ENCODE results near the gene ZBTB16.
"Not testable (repeated sequence)": the region's sequence is repeated elsewhere in the genome, so short reads cannot be mapped to it uniquely, and the experiment has no call there.

The ZBTB16 gene

DNA sequence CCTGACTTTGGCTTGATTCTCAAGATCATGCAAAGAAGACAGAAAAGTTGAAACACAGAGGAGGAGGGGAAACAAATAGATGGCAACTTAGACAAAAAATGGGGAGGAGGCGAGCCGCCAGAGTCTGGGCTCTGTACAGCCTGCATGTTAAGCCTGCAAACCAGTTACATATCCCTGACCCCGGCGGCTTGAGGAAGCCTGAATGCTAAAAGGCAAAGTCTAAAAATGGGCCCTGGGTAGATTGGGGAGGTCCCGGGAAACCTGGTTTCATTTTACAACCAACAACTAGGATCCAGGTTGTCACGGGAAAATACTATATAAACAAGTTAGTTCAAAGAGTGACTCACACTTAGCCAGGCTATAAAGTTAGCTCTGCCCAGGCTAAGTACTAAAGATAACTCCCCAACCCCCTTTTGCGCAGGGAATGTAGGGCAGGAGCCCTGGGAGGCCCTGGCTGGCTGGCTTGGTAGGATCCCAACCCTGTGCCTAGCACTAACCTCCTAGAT lies 18.8 kb upstream of the ZBTB16 start:
- no peak for DNase-seq (ENCODE audit: low read depth in 2 of 2, low spot score in 1 of 2)

DNA sequence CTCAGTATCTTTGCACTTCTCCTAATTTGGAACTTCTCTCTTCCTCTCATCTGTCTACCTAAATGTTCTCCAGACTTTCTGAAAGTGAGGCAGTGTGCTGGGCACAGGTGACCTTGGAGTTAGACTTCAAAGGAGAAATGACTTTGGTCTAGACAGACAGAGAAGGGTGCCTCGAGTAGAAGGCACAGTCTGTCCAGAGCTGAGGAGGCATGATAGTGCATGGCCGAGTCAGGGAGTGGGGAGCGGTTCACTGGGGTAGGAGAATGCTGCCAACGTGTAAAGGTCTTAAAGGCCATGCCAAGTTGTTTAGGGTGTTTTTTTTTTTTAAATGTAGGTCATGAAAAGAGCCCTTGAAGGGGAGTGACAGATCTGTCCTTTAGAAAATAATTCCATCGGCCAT lies 17.3 kb upstream of the ZBTB16 start:
- DNase-seq (ENCODE audit: low read depth in 2 of 2, low spot score in 1 of 2) = no peak

DNA sequence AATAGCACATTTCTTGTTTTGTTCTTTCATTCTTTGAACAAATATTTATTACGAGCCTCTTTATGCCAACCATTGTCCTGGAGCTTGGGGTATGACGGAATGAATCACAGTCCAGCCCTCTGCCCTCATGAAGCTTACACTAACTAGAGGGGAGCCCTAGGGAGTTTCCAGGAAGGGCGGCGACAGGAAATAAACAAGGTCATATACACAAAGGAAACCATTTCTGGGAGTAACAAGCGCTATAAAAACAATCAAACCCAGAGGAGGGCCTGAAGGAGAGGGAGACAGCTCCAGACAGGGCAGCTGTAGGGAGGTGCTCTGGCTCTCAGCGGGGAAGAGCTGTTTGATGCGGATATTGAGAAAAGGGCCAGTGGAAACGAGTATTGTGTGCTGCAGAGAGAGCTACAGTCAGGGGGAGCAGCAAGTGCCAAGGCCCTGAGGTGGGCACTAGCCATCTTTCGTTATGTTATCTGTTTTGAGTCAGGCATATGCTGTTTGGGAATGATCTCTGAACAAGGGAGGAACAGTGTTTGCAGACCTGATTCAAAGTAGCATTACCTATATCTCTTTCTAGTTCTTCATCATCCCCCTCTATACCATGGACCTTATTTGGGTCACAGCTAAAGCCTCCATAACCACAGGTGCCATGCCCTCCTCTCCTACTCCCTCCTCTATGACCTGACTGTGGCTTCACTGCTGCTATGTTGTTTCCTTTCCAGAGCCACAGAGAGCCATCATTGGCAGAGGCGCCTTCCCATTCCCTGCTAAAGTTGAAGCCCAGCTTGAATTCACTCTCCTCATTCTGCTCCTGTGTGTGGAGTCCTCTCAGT lies 15.3 kb upstream of the ZBTB16 start:
- DNase-seq (ENCODE audit: low read depth in 2 of 2, low spot score in 1 of 2) = no peak

DNA sequence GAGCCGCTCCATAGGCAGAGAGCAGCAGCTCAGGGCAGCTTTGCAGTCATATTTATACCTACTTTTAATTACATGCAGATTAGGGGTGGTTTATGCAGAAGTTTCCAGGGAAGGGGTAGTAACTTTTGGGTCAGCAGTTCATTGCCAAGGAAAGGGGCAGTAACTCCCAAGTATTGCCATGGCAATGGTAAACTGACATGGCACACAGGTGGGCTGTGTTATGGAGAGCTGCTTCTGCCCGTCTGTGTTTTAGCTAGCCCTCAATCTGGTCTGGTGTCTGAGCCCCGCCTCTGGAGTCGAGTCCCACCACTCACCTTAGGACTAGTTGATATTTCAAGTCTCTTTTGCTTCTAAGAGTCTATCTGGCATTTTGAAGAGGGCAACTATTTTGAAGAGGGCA lies 12.2 kb upstream of the ZBTB16 start:
- DNase-seq (ENCODE audit: low read depth in 2 of 2, low spot score in 1 of 2) = no peak

DNA sequence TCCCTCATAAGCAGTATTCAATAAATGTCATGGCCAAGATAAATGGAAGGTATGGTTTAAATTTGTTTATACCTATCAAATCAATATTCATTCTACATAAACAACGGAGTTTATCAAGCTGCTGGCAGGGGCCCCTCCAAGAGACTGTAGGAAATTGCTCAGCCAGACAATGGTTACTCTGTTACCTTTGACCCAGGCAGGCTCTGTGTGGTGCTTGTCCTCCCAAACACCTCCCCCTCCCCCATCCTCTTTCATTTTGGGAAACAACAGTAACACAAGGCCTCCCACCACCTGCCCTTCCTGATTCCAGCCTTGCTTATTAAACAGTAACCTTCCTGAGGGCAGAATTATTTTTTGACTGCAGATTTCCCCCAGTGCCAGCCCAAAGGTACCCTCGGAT lies 10.5 kb upstream of the ZBTB16 start:
- no peak for DNase-seq (ENCODE audit: low read depth in 2 of 2, low spot score in 1 of 2)

DNA sequence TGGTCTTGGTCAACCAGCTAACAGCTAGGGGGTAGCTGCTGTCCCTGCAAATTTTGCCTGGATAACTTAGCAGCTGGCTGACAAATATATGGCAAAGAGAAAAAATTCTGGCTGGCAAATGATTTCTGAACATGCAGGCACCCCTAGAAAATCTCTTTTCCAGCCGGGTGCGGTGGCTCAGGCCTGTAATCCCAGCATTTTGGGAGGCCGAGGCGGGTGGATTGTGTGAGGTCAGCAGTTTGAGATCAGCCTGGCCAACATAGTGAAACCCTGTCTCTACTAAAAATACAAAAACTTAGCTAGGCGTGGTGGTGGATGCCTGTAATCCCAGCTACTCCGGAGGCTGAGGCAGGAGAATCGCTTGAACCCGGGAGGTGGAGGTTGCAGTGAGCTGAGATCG lies 9.7 kb upstream of the ZBTB16 start:
- DNase-seq (ENCODE audit: low read depth in 2 of 2, low spot score in 1 of 2) = not testable (repeated sequence)

DNA sequence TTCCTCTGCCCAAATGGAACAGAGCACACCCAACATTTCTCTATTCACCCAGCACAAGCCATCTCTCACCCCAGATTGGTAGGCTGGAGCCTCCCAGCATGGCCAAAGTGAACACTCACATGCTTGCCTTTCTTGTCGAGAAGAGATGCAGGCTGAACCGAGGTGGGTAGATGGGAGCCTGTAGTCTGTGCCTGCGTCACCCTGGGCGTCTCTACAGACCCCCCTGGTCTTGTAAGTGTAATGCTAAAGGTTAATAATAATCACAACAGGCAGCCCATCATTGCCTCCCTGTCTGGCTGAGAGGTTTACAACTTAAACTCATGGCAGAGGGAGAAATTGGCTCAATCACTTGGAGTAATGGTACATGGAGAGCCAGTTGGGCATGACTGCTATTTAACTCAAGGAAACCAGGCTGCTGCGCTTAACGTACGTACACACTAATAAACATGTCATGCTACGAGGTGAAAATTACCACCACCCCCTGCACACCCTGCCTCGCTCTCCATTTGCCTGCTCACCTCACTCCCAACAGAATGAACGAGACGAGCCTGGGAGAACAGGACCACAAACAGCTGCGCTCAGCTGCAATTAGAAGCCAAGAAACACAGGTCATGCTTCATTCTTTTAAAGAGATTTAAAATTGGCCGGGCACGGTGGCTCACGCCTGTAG lies 9.1 kb upstream of the ZBTB16 start:
- DNase-seq (ENCODE audit: low read depth in 2 of 2, low spot score in 1 of 2) = no peak

DNA sequence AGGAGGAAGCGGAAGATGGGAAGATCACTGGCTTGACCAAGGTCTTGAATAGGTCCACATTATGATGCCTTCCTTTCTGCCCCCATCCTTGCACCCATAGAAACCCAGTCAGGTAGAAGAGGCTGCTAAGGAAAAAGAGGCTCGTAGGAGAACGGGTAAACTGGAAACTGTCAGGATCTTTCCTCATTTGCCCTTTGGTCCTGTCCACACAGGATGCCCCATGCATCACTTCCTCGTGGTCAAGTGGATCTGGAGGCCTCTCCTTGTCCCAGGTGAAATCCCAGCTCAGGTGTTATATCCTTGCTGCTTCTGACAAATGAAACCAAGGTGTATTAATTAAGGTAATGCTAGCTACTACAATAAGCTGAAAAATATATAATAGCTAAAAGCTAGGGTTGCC lies 8.0 kb upstream of the ZBTB16 start:
- no peak for DNase-seq (ENCODE audit: low read depth in 2 of 2, low spot score in 1 of 2)

DNA sequence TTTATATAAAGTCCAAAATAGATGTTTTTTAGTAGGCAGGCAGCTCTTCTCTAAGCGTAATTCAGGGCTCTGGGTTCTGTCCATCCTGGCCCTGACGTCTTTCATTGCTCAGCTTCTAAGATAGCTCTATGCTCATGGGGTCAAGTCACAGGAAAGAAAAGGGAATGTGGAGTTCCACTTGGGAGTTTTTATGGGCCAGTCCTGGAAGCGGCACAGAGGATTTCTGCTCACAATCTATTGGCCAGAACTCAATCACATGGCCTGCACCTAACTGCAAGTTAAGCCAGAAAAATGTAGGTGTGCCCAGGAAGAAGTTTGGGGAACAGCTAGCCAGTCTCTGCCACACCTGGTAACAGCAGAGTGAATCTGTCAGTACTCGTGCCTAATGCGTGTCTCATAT lies 7.4 kb upstream of the ZBTB16 start:
- DNase-seq (ENCODE audit: low read depth in 2 of 2, low spot score in 1 of 2) = no peak

DNA sequence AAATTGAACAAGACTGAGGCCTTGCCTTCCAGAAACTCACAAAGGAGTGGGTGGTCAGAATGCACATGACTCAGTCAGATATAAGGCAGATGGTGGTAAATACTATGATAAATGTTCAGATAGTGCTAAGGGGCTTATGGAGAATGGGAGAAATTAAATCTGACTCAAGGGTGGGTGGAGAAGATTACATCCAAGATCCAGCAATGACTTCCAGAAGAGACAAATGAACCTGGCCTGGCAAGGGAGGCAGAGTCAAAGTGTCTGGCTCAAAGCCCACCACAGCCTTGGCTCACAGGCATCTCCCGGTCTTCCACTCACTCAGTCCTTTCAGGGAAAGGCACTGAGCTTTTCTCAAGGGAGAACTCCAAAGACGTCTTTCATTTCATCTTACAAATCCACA lies 6.1 kb upstream of the ZBTB16 start:
- no peak for DNase-seq (ENCODE audit: low read depth in 2 of 2, low spot score in 1 of 2)

DNA sequence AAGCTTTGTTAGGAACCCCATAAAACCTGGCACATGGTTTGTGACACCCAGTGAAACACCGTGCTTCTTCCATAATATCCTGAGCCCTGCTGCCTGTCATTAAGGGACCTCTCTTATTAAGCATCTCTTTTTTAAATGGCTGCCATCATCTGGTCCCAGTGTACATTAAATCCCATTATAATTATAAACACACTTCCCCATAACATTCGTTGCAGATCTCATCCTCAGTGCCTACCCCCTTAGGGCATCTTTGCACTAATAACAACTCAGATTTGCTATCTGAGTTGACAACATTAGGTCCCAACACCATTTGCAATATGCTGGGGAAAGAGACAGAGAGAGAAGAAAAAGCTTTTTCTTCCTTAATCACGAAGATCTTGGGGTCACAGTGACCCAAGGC lies 4.7 kb upstream of the ZBTB16 start:
- no peak for DNase-seq (ENCODE audit: low read depth in 2 of 2, low spot score in 1 of 2)

DNA sequence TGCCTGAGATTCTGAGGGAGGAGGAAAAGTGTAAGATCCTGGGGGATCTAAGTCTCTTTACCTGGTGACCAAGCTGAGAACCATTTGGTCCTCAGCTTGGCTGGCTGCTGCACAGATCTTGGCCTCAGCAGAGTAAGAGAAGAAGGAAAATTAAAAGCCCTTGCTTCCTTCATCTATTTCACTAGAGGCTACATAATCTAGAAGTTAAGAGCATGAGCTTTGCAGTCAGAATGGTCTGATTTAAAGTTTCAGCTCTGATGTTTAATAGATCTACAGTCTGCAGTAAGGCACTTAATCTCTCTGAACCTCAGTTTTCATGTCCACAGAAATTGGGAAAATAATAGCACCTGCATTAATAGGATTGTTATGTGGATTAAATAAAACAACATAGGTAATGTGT lies 3.1 kb upstream of the ZBTB16 start:
- DNase-seq (ENCODE audit: low read depth in 2 of 2, low spot score in 1 of 2) = no peak

DNA sequence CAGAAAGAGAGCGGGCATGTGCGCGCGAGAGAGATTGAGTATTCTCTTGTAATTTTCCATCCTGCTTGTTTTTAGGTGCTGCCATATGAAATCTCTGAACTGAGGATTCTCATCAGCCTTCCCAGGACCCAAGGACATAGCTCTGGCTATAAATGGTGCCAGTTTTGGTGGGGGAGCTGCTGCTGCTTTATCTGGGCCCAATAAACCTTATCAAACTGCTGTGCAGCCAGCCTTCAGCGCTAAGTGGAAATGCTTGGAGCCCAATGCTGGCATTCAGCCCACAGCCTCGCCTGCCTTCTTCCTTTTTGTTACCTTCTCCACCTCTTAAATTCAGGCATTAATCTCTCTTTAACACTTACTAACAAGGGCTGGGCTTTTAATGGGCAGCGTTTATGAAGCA lies 2.4 kb upstream of the ZBTB16 start:
- DNase-seq (ENCODE audit: low read depth in 2 of 2, low spot score in 1 of 2) = no peak

DNA sequence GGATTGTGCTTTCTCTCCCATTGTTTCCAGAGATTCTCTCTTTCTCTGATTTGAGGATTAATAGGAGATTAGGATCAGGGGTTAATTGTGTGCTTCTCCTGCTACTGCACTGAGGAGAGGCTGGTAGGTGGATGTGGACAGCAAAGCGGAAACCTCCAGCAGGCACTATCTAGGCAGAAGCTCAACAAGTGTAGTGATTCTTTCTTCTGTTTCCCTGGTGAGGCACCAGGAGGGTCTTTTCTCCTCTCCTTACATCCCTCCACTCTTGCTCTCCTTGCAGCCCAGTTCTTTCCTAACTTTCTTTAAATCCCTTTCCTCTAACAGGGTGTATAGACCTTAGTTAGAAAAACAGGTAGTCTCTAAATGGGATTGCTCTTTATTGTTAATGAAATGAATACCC lies 1.9 kb upstream of the ZBTB16 start:
- no peak for DNase-seq (ENCODE audit: low read depth in 2 of 2, low spot score in 1 of 2)

DNA sequence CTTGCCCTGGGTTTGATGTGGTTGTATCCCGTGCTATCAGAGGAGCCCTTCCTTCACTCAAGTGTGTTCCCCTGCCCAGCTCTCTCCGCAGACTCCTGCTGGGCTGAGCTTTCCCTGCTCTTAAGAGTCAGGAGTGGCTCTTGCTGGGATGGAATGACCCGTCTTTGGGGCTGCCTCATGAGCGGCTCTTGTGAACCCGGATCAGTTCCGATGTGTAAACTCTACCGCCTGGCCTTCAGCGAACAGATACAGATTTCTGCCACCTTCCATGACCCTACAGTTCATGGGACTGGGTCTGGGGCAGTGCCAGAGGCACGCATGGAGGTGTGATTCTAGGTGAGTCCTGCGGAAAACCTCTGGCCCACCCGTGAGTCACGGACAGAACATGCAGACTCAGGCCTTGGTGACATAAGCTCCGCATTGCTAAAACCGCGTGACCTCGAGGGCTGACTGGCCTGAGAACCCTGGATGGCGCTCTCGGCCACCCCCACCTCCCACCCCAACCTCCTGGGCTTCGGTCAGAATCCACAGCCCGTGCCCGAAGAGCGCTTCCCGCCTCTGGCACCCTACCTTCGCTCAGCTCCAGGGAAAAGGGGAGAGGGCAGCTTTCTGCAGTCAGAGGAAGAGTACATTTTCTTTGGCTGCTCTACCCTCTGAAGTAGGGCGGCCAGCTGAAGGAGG lies 1.3 kb upstream of the ZBTB16 start:
- no peak for DNase-seq (ENCODE audit: low read depth in 2 of 2, low spot score in 1 of 2)

DNA sequence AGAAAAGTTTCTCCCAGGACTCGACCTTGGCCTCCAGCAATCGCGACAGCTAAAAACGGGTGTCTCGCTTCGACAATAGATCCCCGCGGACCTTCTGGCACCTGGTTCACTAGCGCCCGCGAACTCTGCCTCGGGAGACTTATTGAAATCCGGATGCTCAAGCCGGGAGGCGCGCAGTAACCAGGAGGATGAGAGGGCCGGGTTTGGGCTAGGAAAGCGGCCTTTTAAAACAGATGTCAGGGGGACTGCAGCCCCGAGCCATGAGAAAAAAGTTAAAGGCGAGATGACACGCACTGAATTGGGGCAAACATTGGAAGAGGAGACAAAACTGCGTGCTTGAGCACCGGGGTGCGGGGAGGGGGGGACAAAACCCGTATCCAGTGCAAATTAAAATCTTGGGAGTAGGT lies 637 bp upstream of the ZBTB16 start:
- no peak for DNase-seq (ENCODE audit: low read depth in 2 of 2, low spot score in 1 of 2)

DNA sequence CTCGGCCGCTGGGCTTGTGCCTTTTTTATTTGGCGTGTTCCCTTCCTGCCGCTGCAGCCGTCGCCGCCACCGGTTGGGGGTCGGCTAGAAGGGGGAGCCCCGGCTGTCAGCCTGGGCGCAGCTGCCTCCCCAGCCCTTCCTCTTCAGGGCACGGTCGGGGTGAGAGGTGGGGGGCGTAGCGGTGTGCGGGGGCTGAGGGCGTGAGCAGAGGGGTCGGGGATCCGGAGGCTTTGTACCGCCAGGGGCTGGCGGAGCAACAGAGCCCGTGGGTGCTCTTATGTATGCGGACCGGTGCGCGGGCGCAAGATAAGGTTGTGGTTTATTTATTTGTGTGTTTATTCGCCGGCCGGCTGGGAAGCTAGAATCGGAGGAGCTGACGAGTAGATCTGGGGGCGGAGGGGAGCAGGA lies 477 bp downstream of the ZBTB16 start:
- no peak for DNase-seq (ENCODE audit: low read depth in 2 of 2, low spot score in 1 of 2)

DNA sequence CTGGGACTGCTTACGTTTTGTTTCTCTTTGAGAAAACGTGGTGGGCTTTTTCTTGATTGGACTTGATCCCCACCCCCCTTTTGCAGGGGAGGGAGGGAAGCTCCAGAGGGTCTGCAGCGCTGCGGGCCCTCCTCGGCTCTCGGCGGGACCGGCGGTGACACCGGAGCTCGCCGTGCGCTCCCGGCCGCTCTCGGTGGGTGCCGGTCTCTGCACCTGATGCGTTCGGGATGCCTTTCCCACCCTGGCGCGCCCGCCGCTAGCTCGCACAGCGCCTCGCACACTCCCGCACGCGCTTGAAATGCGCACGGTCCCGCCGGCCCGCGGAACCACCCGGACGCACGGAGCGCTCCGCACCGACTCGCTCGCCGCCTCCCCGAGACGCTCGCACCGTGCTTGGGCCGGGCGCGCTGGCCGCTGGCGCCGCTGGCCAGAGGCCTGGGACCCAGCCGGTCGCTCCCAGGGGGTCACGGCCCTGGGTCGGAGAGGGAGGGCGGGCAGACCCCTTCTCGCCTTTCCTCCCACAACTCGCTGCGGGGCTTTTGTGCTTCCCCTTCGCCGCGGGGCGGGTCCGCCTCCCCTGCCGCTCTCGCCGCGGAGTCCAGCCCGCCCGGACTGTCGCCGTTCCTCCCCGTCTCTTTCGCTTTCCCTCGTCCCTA lies 1.0 kb downstream of the ZBTB16 start:
- no peak for DNase-seq (ENCODE audit: low read depth in 2 of 2, low spot score in 1 of 2)

DNA sequence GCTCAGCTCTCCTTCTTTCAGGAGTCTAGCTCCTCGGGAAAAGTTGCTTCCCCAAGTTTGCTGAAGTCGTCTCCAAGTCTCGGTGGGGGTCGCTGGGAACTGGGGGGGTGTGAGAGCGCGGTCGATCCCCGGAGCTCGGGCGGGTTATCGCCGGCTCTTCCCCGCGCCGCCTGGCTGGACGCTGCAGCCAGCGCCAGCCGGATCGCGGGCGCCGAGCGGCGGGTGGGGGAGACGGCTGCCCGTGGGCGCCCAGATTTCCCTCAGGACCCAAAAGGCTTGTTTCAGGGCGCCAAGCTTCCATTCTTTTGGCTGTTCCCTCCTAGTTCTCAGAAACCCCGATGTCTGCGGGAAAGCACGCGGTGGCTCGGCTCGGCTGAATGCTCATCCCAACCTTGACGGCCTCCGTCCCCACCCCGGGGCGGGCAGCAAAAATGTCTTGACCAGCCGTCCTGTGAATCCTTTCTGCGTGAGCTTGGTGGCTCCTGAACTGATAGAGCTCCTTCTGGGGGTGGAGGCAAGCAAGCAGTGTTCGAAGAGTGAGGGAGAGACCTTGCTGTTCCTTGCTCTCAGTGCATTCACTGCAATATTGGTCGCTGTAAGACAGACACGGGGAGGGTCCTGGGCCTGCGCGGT lies 1.7 kb downstream of the ZBTB16 start:
- no peak for DNase-seq (ENCODE audit: low read depth in 2 of 2, low spot score in 1 of 2)

DNA sequence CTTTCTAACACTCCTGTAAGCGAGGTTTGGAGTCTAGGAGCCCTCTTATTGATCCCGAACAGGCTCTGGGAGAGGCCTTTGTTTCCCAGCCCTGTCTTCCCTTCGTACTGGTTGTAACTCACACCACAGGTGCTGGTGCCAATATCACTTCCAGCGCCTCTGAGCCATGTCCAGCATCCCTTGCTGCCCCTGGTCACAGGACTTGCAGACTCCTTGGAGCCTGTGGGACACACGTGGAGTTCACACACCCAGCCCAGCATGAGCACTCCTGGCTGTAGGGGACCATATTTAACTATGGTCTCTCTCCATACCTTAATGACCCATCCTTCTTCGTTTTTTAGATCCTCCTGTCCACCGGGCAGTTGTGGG lies 2.2 kb downstream of the ZBTB16 start:
- DNase-seq (ENCODE audit: low read depth in 2 of 2, low spot score in 1 of 2) = no peak

DNA sequence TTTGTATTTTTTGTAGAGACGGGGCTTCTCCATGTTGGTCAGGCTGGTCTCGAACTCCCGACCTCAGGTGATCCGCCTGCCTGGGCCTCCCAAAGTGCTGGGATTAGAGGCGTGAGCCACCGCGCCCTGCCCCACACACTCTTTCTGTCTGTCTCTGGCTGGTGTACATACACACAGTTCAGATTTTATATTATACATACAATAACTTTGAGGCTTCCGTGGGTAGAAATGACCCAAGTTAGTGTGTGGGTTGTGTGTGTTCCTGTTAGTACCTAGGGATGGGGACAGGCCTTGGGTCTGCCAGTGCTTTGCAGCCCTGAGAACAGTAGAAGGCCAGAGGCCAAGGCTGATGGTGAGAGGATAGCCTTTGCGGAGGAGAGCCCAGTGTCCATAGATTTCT lies 2.8 kb downstream of the ZBTB16 start:
- no peak for DNase-seq (ENCODE audit: low read depth in 2 of 2, low spot score in 1 of 2)

Measured in stimulated activated CD8-positive, alpha-beta memory T cell treated with anti-CD3 and anti-CD28 coated beads, Interleukin-4, amount 100 ng/mL, for 1 hour (primary cell).